Left lung (tissue), 10 donors: ENCODE data around the gene SLU7. TPM values are rescaled to one million over a fixed set of nuclear protein-coding genes. Genes with fewer than 3 reads are reported as not detected.

Source experiments
- ATAC-seq: fragments of 200-7000 bp; cut with Tn5 transposase; one replicate; pipeline ENCODE4 v1.9.1; 2020; ENCODE audit warnings: moderate library complexity
- DNase-seq, 4 donors: peaks; one replicate each; pipeline ENCODE4 v3.0.0-alpha.2; 2013 to 2020
- H3K27ac ChIP-seq, 2 donors: fragments of 200-600 bp; sonication (generic) in 1 of 2; one replicate each; pipeline versions ENCODE4 v1.5.0 to v1.8.0; 2020 to 2021
- H3K27me3 ChIP-seq, 2 donors: fragments of 200-600 bp; sonication (generic) in 1 of 2; one replicate each; pipeline versions ENCODE4 v1.5.0 to v1.8.0; 2020 to 2021
- H3K36me3 ChIP-seq, 2 donors: fragments of 200-600 bp; sonication (generic) in 1 of 2; one replicate each; pipeline versions ENCODE4 v1.5.0 to v1.8.0; 2020 to 2021
- H3K4me1 ChIP-seq, 2 donors: fragments of 200-600 bp; one replicate each; pipeline ENCODE4 v1.8.0; 2021
- H3K4me3 ChIP-seq, 2 donors: fragments of 200-600 bp; sonication (generic) in 1 of 2; one replicate each; pipeline versions ENCODE4 v1.5.0 to v1.8.0; 2020 to 2021; ENCODE audit warnings: mild to moderate bottlenecking in 1 of 2
- H3K9me3 ChIP-seq, 2 donors: fragments of 200-600 bp; sonication (generic) in 1 of 2; one replicate each; pipeline versions ENCODE4 v1.5.0 to v1.8.0; 2020 to 2021
- intact Hi-C, 2 donors: fragments of 100-400 bp; cut with DNase I; formaldehyde crosslinking; loops; one replicate each; pipeline versions ENCODE4 v1.11.2 to v1.14.2; 2022
- polyA plus RNA-seq, 6 donors: library from polyadenylated mRNA; unstranded; fragments of 120-200 nt; gene quantifications; one replicate each; pipeline ENCODE4 v1.2.1, GENCODE V29; 2013; ENCODE audit not compliant: insufficient read length in 6 of 6
- total RNA-seq, 2 donors: library from RNA; stranded (reverse); fragmentation: NEBNext Ultra II Directional; extraction: Animal tissue kit (Norgen Biotek cat#: 25700); gene quantifications; one replicate each; pipeline ENCODE4 v1.2.1, GENCODE V29; 2021
- TF ChIP-seq, protein P1 (sequence below), 2 donors: fragments of 200-600 bp; sonication (generic) in 1 of 2; IDR thresholded peaks; one replicate each; pipeline versions ENCODE4 v1.5.0 to v1.8.0; 2021; ENCODE audit warnings: antibody characterized with exemption in 2 of 2
- donor health status: DM: no; HTN: yes; CAD: no.
- donor health status: DM: no; HTN: no; CAD: no.

The SLU7 gene
- total and polyA plus RNA-seq, 8 donors = 36.1 to 74.1 (median 58.5) TPM

DNA sequence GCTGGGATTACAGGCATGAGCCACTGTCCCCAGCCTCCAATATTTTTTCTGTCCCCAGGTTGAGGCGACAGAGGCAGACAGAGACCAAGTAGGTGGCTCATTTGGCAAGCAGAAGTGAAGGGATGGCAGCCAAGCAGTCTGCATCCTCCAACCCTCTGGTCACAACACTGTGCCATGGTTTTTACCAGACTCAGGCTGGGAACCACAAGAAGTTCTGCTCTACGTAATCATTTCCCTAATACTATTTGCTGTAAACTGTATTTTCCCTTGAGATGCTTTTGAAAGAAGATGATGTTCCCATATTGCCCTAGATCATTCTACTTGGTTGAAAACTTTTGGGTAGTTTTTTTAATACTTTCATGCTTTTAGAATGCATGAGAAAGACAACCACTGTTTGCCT lies 43.3 kb upstream of the SLU7 start:
- Histone ChIP-seq H3K4me3 (no peak overlapping the region), H3K9me3 (no peaks in the 10 kb centered on the region), H3K27me3 (no peaks in the 10 kb centered on the region), H3K36me3 (no peaks in the 10 kb centered on the region), H3K27ac (no peak overlapping the region), H3K4me1 (peaks cover 4 to 8% of the 10 kb centered on the region in 2 donors)
- intact Hi-C loops = no loop called here
- no peak for ATAC-seq
- no peak for DNase-seq
- TF ChIP-seq, protein P1, sequence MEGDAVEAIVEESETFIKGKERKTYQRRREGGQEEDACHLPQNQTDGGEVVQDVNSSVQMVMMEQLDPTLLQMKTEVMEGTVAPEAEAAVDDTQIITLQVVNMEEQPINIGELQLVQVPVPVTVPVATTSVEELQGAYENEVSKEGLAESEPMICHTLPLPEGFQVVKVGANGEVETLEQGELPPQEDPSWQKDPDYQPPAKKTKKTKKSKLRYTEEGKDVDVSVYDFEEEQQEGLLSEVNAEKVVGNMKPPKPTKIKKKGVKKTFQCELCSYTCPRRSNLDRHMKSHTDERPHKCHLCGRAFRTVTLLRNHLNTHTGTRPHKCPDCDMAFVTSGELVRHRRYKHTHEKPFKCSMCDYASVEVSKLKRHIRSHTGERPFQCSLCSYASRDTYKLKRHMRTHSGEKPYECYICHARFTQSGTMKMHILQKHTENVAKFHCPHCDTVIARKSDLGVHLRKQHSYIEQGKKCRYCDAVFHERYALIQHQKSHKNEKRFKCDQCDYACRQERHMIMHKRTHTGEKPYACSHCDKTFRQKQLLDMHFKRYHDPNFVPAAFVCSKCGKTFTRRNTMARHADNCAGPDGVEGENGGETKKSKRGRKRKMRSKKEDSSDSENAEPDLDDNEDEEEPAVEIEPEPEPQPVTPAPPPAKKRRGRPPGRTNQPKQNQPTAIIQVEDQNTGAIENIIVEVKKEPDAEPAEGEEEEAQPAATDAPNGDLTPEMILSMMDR (IDR thresholded peaks at IDR 0.05) = no peak

DNA sequence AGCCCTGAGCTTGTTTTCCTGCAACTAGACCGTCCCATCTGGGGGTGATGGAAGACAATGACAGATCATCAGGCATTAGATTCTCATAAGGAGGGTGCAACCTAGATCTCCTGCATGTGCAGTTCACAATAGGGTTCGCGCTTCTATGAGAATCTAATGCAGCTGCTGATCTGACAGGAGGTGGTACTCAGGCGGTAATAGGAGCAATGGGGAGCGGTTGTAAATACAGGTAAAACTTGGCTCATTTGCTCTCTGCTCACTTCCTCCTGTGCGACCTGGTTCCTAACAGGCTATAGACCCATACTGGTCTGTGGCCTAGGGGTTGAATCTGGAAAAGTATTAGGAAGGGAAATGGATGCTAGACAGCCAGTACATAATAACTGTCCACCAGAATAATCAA lies 42.5 kb upstream of the SLU7 start:
- intact Hi-C loops = no loop called here
- DNase-seq = no peak

DNA sequence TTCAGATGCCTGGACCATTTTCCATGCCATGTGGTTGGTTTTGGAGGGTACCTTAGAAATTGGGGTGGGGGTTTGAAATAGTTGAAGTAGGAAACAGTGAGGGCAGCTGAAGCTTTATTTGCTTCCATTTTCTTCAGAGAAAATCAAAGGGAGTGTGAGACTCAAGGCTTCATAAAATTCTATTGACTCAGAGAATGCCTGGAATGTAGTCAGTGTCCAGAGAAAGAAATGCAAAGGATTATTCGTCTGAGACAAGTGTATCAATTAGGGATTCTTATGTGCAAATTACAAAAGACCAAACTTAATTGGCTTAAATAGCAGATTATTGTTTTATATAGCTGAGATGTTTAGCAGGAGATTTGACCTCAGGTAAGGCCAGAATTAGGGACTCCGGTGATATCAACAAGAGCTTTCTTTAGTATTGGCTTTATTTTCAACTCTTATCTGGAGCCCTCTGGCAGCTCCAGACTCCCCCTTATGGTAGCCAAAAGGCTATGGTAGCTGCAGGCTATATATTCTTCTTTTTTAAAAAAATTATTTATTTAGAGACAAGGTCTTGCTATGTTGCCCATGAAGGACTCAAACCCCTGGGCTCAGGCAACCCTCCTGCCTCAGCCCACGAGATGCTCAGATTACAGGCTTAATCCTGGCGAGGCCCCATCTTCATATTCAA lies 41.6 kb upstream of the SLU7 start:
- H3K36me3 ChIP-seq = no peaks in the 10 kb centered on the region
- no peaks in the 10 kb centered on the region for H3K4me1 ChIP-seq
- DNase-seq = no peak
- H3K27me3 ChIP-seq = no peaks in the 10 kb centered on the region
- ATAC-seq = no peak
- TF ChIP-seq, protein P1 (IDR thresholded peaks at IDR 0.05) = no peak
- no peak overlapping the region for H3K4me3 ChIP-seq
- H3K27ac ChIP-seq = no peak overlapping the region
- no peaks in the 10 kb centered on the region for H3K9me3 ChIP-seq
- intact Hi-C loops = no loop called here

More for the DNA sequence above, 42.5 kb upstream of the SLU7 start:
- Histone ChIP-seq H3K4me3 (no peak overlapping the region), H3K27ac (no peak overlapping the region), H3K36me3 (no peaks in the 10 kb centered on the region), H3K9me3 (no peaks in the 10 kb centered on the region), H3K4me1 (peaks cover 0 to under 1% of the 10 kb centered on the region in 2 donors), H3K27me3 (no peaks in the 10 kb centered on the region)
- TF ChIP-seq, protein P1 (IDR thresholded peaks at IDR 0.05) = no peak
- ATAC-seq = no peak

DNA sequence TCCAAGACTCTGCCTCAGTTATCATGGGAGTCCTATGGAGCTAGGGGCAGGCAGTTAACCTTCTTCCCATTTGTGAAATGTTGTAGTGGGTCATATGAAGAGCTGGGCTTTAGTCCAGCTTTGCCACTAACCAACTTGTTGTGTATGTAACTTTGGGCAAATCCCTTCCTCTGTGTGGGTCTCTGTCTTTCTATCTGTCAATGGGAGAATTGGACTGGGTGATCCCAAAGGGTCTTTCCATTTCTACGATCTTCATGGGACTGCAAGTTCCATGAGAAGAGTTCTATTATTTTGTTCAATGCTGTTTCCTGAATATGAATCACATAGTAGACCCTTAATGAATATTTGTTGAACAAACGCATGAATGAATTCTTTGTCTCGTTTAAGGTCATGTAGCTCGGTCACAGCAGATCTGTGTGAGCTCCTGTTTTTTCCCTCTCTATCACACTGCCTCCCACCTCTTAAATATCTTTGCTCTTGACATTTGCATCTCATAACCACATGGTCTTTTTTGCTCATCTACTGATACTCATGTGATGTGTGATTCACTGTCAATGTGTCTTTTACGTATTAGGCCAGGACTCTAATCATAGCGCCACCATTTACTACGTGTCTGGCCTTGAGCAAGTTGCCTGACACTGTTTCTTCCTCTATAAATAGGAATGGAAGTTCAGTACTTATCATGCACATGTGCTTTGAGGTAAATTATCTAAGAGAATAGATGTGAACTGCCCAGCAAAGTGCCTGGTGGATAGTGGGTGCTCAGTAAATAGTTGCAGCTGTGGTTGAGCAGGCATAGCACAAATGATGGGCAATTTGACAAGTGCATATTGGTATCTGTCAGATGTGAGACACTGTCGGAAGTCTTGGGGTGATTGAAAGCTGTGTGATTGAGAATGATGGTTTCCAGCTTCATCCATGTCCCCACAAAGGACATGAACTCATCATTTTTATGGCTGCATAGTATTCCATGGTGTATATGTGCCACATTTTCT lies 40.2 kb upstream of the SLU7 start:
- H3K36me3 ChIP-seq = no peaks in the 10 kb centered on the region
- no peaks in the 10 kb centered on the region for H3K27me3 ChIP-seq
- H3K9me3 ChIP-seq = no peaks in the 10 kb centered on the region
- TF ChIP-seq, protein P1 (IDR thresholded peaks at IDR 0.05) = no peak
- no peaks in the 10 kb centered on the region for H3K4me1 ChIP-seq
- ATAC-seq (no peak), DNase-seq (no peak)
- no peak overlapping the region for H3K27ac ChIP-seq
- no peak overlapping the region for H3K4me3 ChIP-seq
- intact Hi-C loops = no loop called here

DNA sequence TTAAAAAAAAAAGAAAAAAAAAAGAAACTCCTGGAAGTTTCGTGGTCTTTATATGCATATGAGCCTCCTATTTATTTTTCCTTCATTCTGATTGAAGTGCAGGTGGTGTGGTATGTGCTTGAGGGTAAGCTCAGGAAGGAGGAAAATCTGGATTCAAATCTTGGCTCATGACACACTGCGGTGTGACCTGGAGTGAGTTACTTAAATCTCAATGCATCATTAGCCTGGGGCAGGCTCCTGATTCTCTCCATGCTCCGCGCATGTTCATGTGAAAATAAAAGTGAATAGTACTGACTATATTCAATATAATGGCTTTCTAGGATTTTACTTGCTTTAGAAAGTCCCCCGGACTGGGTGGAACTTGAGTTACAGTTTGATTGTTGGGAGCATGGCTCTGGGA lies 38.4 kb upstream of the SLU7 start:
- ATAC-seq (no peak), DNase-seq (no peak)
- H3K4me3 ChIP-seq = no peak overlapping the region
- H3K36me3 ChIP-seq = no peaks in the 10 kb centered on the region
- H3K27me3 ChIP-seq = no peaks in the 10 kb centered on the region
- no peaks in the 10 kb centered on the region for H3K9me3 ChIP-seq
- no peaks in the 10 kb centered on the region for H3K4me1 ChIP-seq
- H3K27ac ChIP-seq = no peak overlapping the region
- TF ChIP-seq, protein P1 (IDR thresholded peaks at IDR 0.05) = no peak
- intact Hi-C loops = no loop called here
